HepG2 (cell line): ENCODE results near the gene QSER1. TPM values are rescaled to one million over a fixed set of nuclear protein-coding genes. Genes with fewer than 3 reads are reported as not detected.

ENCODE experiments used
- ATAC-seq: fragments of 200-7000 bp; cut with Tn5 transposase; 3 replicates; pipeline ENCODE4 v1.9.1; 2020; ENCODE audit warnings: mild to moderate bottlenecking, moderate library complexity
- BruUV-seq: library from RNA; stranded (reverse); fragments of 400-500 nt; replicated peaks from 2 replicates; lab custom pipeline; 2021; lab: Mats Ljungman, UMichigan
- CTCF ChIA-PET: fragments of 300-600 bp; formaldehyde crosslinking; extraction: SDS; loops from one replicate; lab custom pipeline; 2021; ENCODE audit warnings: low total read pairs, inconsistent platforms, low intra/inter-chr PET ratio; lab: Yijun Ruan, JAX
- POLR2A ChIA-PET: fragments of 350-600 bp; sonication (Branson Sonifier 250); formaldehyde crosslinking; loops from one replicate; lab custom pipeline; 2020; ENCODE audit warnings: antibody characterized with exemption, inconsistent platforms; lab: Yijun Ruan, JAX
- DNase-seq: peaks from one replicate; pipeline ENCODE4 v3.0.0-alpha.2; 2015; ENCODE audit warnings: low spot score
- FAIRE-seq: peaks from 3 replicates; lab custom pipeline; 2011; peaks lifted over from hg19 to GRCh38; lab: Jason Lieb, UNC
- H2AFZ ChIP-seq: one replicate; pipeline ENCODE4 v1.6.1; 2011; ENCODE audit warnings: low read length, inconsistent platforms
- H3K27ac ChIP-seq: fragments of 300-600 bp; 3 replicates; pipeline ENCODE4 v1.8.0; 2011; ENCODE audit warnings: mixed run types, mild to moderate bottlenecking, mixed read lengths, low read length, inconsistent platforms; ENCODE audit not compliant: insufficient read depth; ENCODE audit errors: extremely low read length
- H3K27me3 ChIP-seq, 2 experiments: fragments of 200-600 bp in 1 of 2; 2 replicates in 1 of 2; 3 replicates in 1 of 2; pipeline versions ENCODE4 v1.6.0 to v1.8.0; 2011; ENCODE audit warnings: low read length in 2 of 2, mild to moderate bottlenecking in 2 of 2, moderate library complexity in 2 of 2, inconsistent platforms in 1 of 2; ENCODE audit not compliant: insufficient read depth in 2 of 2, control insufficient read depth in 1 of 2
- H3K36me3 ChIP-seq, 2 experiments: fragments of 200-600 bp in 1 of 2; replicated peaks in 1 of 2; 2 replicates in 1 of 2; 3 replicates in 1 of 2; pipeline versions ENCODE4 v1.5.1 to v1.8.0; 2011; ENCODE audit warnings: low read length in 2 of 2, inconsistent platforms in 1 of 2; ENCODE audit not compliant: insufficient read depth in 2 of 2, control insufficient read depth in 1 of 2
- H3K4me1 ChIP-seq: 2 replicates; pipeline ENCODE4 v1.5.1; 2012; ENCODE audit warnings: low read length, inconsistent platforms; ENCODE audit not compliant: insufficient read depth
- H3K4me2 ChIP-seq: 2 replicates; pipeline ENCODE4 v1.6.0; 2011; ENCODE audit warnings: low read depth, low read length, inconsistent platforms
- H3K4me3 ChIP-seq, 3 experiments: fragments of 200-600 bp in 1 of 3; sonication (generic), shearing (Covaris generic) in 1 of 3; replicated peaks in 1 of 3; 2 replicates each; pipeline ENCODE4 v1.5.1; 2011 to 2016; ENCODE audit warnings: low read length in 3 of 3, inconsistent platforms in 2 of 3, low read depth in 2 of 3, mild to moderate bottlenecking in 2 of 3, control low read depth in 1 of 3, mixed read lengths in 1 of 3; ENCODE audit not compliant: insufficient read depth in 1 of 3
- H3K79me2 ChIP-seq: one replicate; pipeline ENCODE4 v1.6.1; 2011; ENCODE audit warnings: low read length, inconsistent platforms; ENCODE audit not compliant: insufficient read depth
- H3K9ac ChIP-seq: 2 replicates; pipeline ENCODE4 v1.6.0; 2011; ENCODE audit warnings: mild to moderate bottlenecking, low read depth, low read length, inconsistent platforms; ENCODE audit not compliant: insufficient read depth
- H3K9me3 ChIP-seq: 2 replicates; pipeline ENCODE4 v1.5.1; 2012; ENCODE audit warnings: mild to moderate bottlenecking, low read length
- H4K20me1 ChIP-seq: 2 replicates; pipeline ENCODE4 v1.6.0; 2011; ENCODE audit warnings: inconsistent platforms, mild to moderate bottlenecking, low read length, moderate library complexity; ENCODE audit not compliant: insufficient read depth
- ADNP ChIP-seq: sonication (generic); formaldehyde crosslinking; IDR thresholded peaks from 2 replicates; pipeline ENCODE4 v1.4.0; 2020; ENCODE audit warnings: missing genetic modification reagents
- ARID2 ChIP-seq: sonication (generic); formaldehyde crosslinking; IDR thresholded peaks from 2 replicates; pipeline ENCODE4 v1.8.1; 2022; ENCODE audit warnings: mild to moderate bottlenecking, missing genetic modification reagents, borderline replicate concordance
- BATF2 ChIP-seq: sonication (generic); formaldehyde crosslinking; IDR thresholded peaks from 2 replicates; pipeline ENCODE4 v1.8.0; 2022; ENCODE audit warnings: mild to moderate bottlenecking, missing genetic modification reagents, moderate library complexity
- ETV6 ChIP-seq: sonication (generic); formaldehyde crosslinking; conservative IDR thresholded peaks from 2 replicates; pipeline ENCODE4 v1.4.0; 2020; ENCODE audit warnings: missing genetic modification reagents
- HIVEP1 ChIP-seq: sonication (generic); formaldehyde crosslinking; IDR thresholded peaks from 2 replicates; pipeline ENCODE4 v1.4.0; 2020; ENCODE audit warnings: mild to moderate bottlenecking, missing genetic modification reagents
- KDM1A ChIP-seq: IDR thresholded peaks from 2 replicates; pipeline ENCODE4 v1.6.1; 2016; ENCODE audit warnings: missing compliant biosample characterization
- POGZ ChIP-seq: sonication (generic); formaldehyde crosslinking; IDR thresholded peaks from 2 replicates; pipeline ENCODE4 v1.4.0; 2020; ENCODE audit warnings: mild to moderate bottlenecking, missing genetic modification reagents
- PRDM4 ChIP-seq: sonication (generic); formaldehyde crosslinking; IDR thresholded peaks from 2 replicates; pipeline ENCODE4 v1.9.0; 2021; ENCODE audit warnings: missing genetic modification reagents, borderline replicate concordance
- SMARCE1 ChIP-seq: fragments of 450-650 bp; IDR thresholded peaks from 2 replicates; pipeline ENCODE4 v1.6.1; 2017; ENCODE audit warnings: borderline replicate concordance
- ZNF501 ChIP-seq: sonication (generic); formaldehyde crosslinking; IDR thresholded peaks from 2 replicates; pipeline ENCODE4 v1.5.1; 2020; ENCODE audit warnings: mild to moderate bottlenecking, moderate library complexity, missing genetic modification reagents
- ZNF616 ChIP-seq: sonication (generic); formaldehyde crosslinking; IDR thresholded peaks from 2 replicates; pipeline ENCODE4 v1.5.0; 2020; ENCODE audit warnings: low read depth, mild to moderate bottlenecking, missing genetic modification reagents
- in situ Hi-C: cut with HindIII; loops from 2 replicates; pipeline ENCODE4 v1.10.0; 2017; ENCODE audit warnings: low pct_unique_long_range_greater_than_20kb; ENCODE audit not compliant: extremely low pct_ligation_motif_present
- intact Hi-C: fragments of 100-400 bp; cut with micrococcal nuclease; formaldehyde crosslinking; loops from one replicate; pipeline ENCODE4 v1.10.0; 2022; ENCODE audit not compliant: unreplicated experiment
- polyA plus RNA-seq, 8 experiments: library from polyadenylated mRNA; depleted of rRNA in 3 of 8; stranded (reverse) in 7 of 8; unstranded in 1 of 8; fragments of >200 nt; fragmentation: Illumina TruSeq in 4 of 8; extraction: Trizol in 4 of 8; gene quantifications; 2 replicates each; pipeline versions ENCODE4 v1.2.1 to v1.2.3, GENCODE V29; 2011 to 2016; ENCODE audit warnings: low read depth in 4 of 8, missing spikeins in 1 of 8, mixed read lengths in 1 of 8; ENCODE audit not compliant: insufficient read depth in 1 of 8
- total RNA-seq, 5 experiments: library from RNA; depleted of rRNA; stranded (reverse); fragments of >200 nt; fragmentation: Illumina TruSeq; extraction: Trizol; gene quantifications; 2 replicates each; pipeline ENCODE4 v1.2.3, GENCODE V29; 2016; ENCODE audit warnings: low read depth in 1 of 5
- TF ChIP-seq, protein P1 (sequence below): sonication (generic); formaldehyde crosslinking; IDR thresholded peaks from 2 replicates; pipeline ENCODE4 v1.4.0; 2020; ENCODE audit warnings: mild to moderate bottlenecking, low read depth, missing genetic modification reagents

Gene QSER1
- total and polyA plus RNA-seq, 2 of the 13 experiments (the other 11 are each of a cell fraction or from before 2014, with no cell fraction given): 8.9 to 17.3 TPM

DNA sequence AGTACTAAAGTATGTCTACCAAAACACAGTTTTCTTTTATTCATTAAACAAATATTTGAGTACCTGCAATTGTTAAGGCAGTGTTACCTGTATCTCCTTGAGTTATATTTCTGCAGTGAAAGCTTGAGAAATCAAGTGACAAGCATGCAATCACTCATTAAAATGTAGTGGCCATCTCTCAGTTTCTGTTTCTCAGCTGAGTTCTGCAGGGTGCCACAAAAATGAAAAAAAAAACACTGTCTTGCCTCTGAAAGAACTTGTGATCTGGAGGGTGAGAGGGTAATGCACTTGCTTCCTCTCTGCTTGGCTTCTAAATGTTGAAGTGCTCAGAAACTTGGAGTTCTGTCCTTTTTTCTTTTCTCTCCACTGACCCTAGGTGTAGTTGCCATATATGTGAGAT lies 6.8 kb downstream of the QSER1 start:
- intact Hi-C loops: no loop called here
- in situ Hi-C loops: no loop called here
- Histone ChIP-seq H3K4me1 (peaks cover 16% of the 10 kb centered on the region), H4K20me1 (peaks cover 7% of the 10 kb centered on the region; the same call in 1 of the 2 replicates)
- CTCF ChIA-PET: no interaction called here
- TF ChIP-seq ARID2 (no peak), ZNF501 (CRISPR knock-in tag) (no peak), KDM1A (CRISPR knock-in tag) (no peak), BATF2 (no peak), POGZ (CRISPR knock-in tag) (no peak), ZNF616 (CRISPR knock-in tag) (no peak), ETV6 (CRISPR knock-in tag) (no peak), HIVEP1 (CRISPR knock-in tag) (no peak), PRDM4 (CRISPR knock-in tag) (no peak), SMARCE1 (no peak), ADNP (CRISPR knock-in tag) (no peak)
- TF ChIP-seq, protein P1, sequence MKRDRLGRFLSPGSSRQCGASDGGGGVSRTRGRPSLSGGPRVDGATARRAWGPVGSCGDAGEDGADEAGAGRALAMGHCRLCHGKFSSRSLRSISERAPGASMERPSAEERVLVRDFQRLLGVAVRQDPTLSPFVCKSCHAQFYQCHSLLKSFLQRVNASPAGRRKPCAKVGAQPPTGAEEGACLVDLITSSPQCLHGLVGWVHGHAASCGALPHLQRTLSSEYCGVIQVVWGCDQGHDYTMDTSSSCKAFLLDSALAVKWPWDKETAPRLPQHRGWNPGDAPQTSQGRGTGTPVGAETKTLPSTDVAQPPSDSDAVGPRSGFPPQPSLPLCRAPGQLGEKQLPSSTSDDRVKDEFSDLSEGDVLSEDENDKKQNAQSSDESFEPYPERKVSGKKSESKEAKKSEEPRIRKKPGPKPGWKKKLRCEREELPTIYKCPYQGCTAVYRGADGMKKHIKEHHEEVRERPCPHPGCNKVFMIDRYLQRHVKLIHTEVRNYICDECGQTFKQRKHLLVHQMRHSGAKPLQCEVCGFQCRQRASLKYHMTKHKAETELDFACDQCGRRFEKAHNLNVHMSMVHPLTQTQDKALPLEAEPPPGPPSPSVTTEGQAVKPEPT (CRISPR knock-in tag): no peak
- TF ChIP-seq, all 625 proteins: peak for 0
- H3K27ac ChIP-seq: no peak overlapping the region
- no peaks in the 10 kb centered on the region for H3K9me3 ChIP-seq
- H3K9ac ChIP-seq: no peak overlapping the region
- DNase-seq (no peak), ATAC-seq (no peak), FAIRE-seq (no peak)
- peaks cover 97% of the 10 kb centered on the region for H3K79me2 ChIP-seq
- no peaks in the 10 kb centered on the region for H3K27me3 ChIP-seq
- H3K36me3 ChIP-seq: peaks cover 0 to 5% of the 10 kb centered on the region in 2 experiments; a peak in 4 of 5 replicates
- POLR2A ChIA-PET: no interaction called here
- no peak overlapping the region for H3K4me3 ChIP-seq
- H3K4me2 ChIP-seq: no peak overlapping the region
- no peak overlapping the region for H2AFZ ChIP-seq
- no TSS peak for BruUV-seq
